ENCODE measurements around the gene VAMP5.

Gene VAMP5

GRCh38 chr2:85635636-85636035 is 51.4 kb downstream of the VAMP5 start:
- ATAC-seq: no peak
- no peak for DNase-seq

GRCh38 chr2:85642725-85643124 is 58.5 kb downstream of the VAMP5 start:
- ATAC-seq (peak; percentile 68), DNase-seq (no peak)
